SK-N-SH treated with all-trans-retinoic acid at 6 μM for 48 hours (cell line): ENCODE measurements around the gene PIGV.

Experiments
- ATAC-seq: fragments of 200-7000 bp; cut with Tn5 transposase; 3 replicates; pipeline ENCODE4 v1.9.1; 2020; ENCODE audit warnings: mild to moderate bottlenecking, moderate library complexity
- BACH2 ChIP-seq: fragments of 250-450 bp; sonication (Bioruptor Pico); IDR thresholded peaks from 2 replicates; pipeline ENCODE4 v1.9.0; 2021; ENCODE audit warnings: mild to moderate bottlenecking, borderline replicate concordance
- CSDC2 ChIP-seq: fragments of 250-450 bp; sonication (Bioruptor Pico); IDR thresholded peaks from 2 replicates; pipeline ENCODE4 v1.5.0; 2020; ENCODE audit warnings: mild to moderate bottlenecking, moderate library complexity
- ESRRG ChIP-seq: fragments of 250-450 bp; sonication (Bioruptor Pico); IDR thresholded peaks from 2 replicates; pipeline ENCODE4 v1.6.1; 2021; ENCODE audit warnings: mild to moderate bottlenecking
- GLIS3 ChIP-seq: fragments of 250-450 bp; sonication (Bioruptor Pico); IDR thresholded peaks from 2 replicates; pipeline ENCODE4 v1.5.0; 2020; ENCODE audit warnings: mild to moderate bottlenecking, moderate library complexity
- OSR1 ChIP-seq: fragments of 250-450 bp; sonication (Bioruptor Pico); IDR thresholded peaks from 2 replicates; pipeline ENCODE4 v1.8.0; 2022; ENCODE audit warnings: moderate library complexity, mild to moderate bottlenecking, inconsistent platforms
- PPARA ChIP-seq: fragments of 250-450 bp; sonication (Bioruptor Pico); IDR thresholded peaks from 2 replicates; pipeline ENCODE4 v1.5.0; 2020; ENCODE audit warnings: mild to moderate bottlenecking, borderline replicate concordance
- RARB ChIP-seq: fragments of 250-450 bp; sonication (Bioruptor Pico); IDR thresholded peaks from 2 replicates; pipeline ENCODE4 v1.8.0; 2021; ENCODE audit warnings: mild to moderate bottlenecking, moderate library complexity
- SNAI2 ChIP-seq: fragments of 250-450 bp; sonication (Bioruptor Pico); IDR thresholded peaks from 2 replicates; pipeline ENCODE4 v1.5.0; 2020; ENCODE audit warnings: mild to moderate bottlenecking, moderate library complexity
- TCF4 ChIP-seq: fragments of 250-450 bp; sonication (Bioruptor Pico); IDR thresholded peaks from 2 replicates; pipeline ENCODE4 v1.8.0; 2021; ENCODE audit warnings: mild to moderate bottlenecking, moderate library complexity, borderline replicate concordance
- TOX ChIP-seq: fragments of 250-450 bp; sonication (Bioruptor Pico); IDR thresholded peaks from 2 replicates; pipeline ENCODE4 v1.8.0; 2021; ENCODE audit warnings: mild to moderate bottlenecking, moderate library complexity, borderline replicate concordance
- ZC3H10 ChIP-seq: fragments of 250-450 bp; sonication (Bioruptor Pico); IDR thresholded peaks from 2 replicates; pipeline ENCODE4 v1.5.1; 2021; ENCODE audit warnings: mild to moderate bottlenecking, moderate library complexity
- ZFP30 ChIP-seq: fragments of 450-650 bp; formaldehyde crosslinking; IDR thresholded peaks from 2 replicates; pipeline ENCODE4 v1.5.0; 2022; ENCODE audit warnings: mild to moderate bottlenecking, moderate library complexity
- ZNF565 ChIP-seq: fragments of 450-650 bp; formaldehyde crosslinking; conservative IDR thresholded peaks from 2 replicates; pipeline ENCODE4 v1.5.0; 2020; ENCODE audit warnings: low read depth, mild to moderate bottlenecking, moderate library complexity
- ZNF70 ChIP-seq: fragments of 450-650 bp; formaldehyde crosslinking; IDR thresholded peaks from 2 replicates; pipeline ENCODE4 v1.5.0; 2020; ENCODE audit warnings: mild to moderate bottlenecking, moderate library complexity
- ZNF8 ChIP-seq: fragments of 450-650 bp; formaldehyde crosslinking; IDR thresholded peaks from 2 replicates; pipeline ENCODE4 v1.5.0; 2020; ENCODE audit warnings: mild to moderate bottlenecking, moderate library complexity
- TF ChIP-seq, protein P1 (sequence below): fragments of 250-450 bp; sonication (Bioruptor Pico); IDR thresholded peaks from 2 replicates; pipeline ENCODE4 v1.8.0; 2021; ENCODE audit warnings: low read depth, mild to moderate bottlenecking, moderate library complexity, borderline replicate concordance
- TF ChIP-seq, protein P2 (sequence below): fragments of 250-450 bp; sonication (Bioruptor Pico); IDR thresholded peaks from 2 replicates; pipeline ENCODE4 v1.5.1; 2021; ENCODE audit warnings: mild to moderate bottlenecking, moderate library complexity
- TF ChIP-seq, protein P3 (sequence below): fragments of 250-450 bp; sonication (Bioruptor Pico); IDR thresholded peaks from 2 replicates; pipeline ENCODE4 v1.5.0; 2020; ENCODE audit warnings: mild to moderate bottlenecking, moderate library complexity
- TF ChIP-seq, protein P4 (sequence below): fragments of 250-450 bp; sonication (Bioruptor Pico); IDR thresholded peaks from 2 replicates; pipeline ENCODE4 v1.5.1; 2020; ENCODE audit warnings: low read depth, mild to moderate bottlenecking, moderate library complexity
- TF ChIP-seq, protein P5 (sequence below): fragments of 250-450 bp; sonication (Bioruptor Pico); IDR thresholded peaks from 2 replicates; pipeline ENCODE4 v1.8.0; 2020; ENCODE audit warnings: mild to moderate bottlenecking, moderate library complexity, borderline replicate concordance

Gene PIGV

GRCh38 chr1:26754086-26754874, 33.5 kb upstream of the PIGV start:
- no peak for TF ChIP-seq ZNF70
- TF ChIP-seq, protein P1, sequence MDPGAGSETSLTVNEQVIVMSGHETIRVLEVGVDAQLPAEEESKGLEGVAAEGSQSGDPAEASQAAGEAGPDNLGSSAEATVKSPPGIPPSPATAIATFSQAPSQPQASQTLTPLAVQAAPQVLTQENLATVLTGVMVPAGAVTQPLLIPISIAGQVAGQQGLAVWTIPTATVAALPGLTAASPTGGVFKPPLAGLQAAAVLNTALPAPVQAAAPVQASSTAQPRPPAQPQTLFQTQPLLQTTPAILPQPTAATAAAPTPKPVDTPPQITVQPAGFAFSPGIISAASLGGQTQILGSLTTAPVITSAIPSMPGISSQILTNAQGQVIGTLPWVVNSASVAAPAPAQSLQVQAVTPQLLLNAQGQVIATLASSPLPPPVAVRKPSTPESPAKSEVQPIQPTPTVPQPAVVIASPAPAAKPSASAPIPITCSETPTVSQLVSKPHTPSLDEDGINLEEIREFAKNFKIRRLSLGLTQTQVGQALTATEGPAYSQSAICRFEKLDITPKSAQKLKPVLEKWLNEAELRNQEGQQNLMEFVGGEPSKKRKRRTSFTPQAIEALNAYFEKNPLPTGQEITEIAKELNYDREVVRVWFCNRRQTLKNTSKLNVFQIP (CRISPR knock-in tag) = no peak
- no peak for TF ChIP-seq ZNF565 (CRISPR knock-in tag)
- no peak for TF ChIP-seq BACH2
- no peak for TF ChIP-seq ESRRG (CRISPR knock-in tag)
- no peak for TF ChIP-seq CSDC2 (CRISPR knock-in tag)
- TF ChIP-seq OSR1 (CRISPR knock-in tag) = no peak
- ATAC-seq = no peak

GRCh38 chr1:26758358-26758757, 29.4 kb upstream of the PIGV start:
- TF ChIP-seq RARB (no peak), BACH2 (no peak), ESRRG (CRISPR knock-in tag) (no peak), ZFP30 (CRISPR knock-in tag) (no peak), OSR1 (CRISPR knock-in tag) (no peak), TCF4 (CRISPR knock-in tag) (no peak), ZNF8 (CRISPR knock-in tag) (no peak), GLIS3 (no peak)
- TF ChIP-seq, protein P2, sequence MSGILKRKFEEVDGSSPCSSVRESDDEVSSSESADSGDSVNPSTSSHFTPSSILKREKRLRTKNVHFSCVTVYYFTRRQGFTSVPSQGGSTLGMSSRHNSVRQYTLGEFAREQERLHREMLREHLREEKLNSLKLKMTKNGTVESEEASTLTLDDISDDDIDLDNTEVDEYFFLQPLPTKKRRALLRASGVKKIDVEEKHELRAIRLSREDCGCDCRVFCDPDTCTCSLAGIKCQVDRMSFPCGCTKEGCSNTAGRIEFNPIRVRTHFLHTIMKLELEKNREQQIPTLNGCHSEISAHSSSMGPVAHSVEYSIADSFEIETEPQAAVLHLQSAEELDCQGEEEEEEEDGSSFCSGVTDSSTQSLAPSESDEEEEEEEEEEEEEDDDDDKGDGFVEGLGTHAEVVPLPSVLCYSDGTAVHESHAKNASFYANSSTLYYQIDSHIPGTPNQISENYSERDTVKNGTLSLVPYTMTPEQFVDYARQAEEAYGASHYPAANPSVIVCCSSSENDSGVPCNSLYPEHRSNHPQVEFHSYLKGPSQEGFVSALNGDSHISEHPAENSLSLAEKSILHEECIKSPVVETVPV (CRISPR knock-in tag) = no peak
- TF ChIP-seq, protein P3, sequence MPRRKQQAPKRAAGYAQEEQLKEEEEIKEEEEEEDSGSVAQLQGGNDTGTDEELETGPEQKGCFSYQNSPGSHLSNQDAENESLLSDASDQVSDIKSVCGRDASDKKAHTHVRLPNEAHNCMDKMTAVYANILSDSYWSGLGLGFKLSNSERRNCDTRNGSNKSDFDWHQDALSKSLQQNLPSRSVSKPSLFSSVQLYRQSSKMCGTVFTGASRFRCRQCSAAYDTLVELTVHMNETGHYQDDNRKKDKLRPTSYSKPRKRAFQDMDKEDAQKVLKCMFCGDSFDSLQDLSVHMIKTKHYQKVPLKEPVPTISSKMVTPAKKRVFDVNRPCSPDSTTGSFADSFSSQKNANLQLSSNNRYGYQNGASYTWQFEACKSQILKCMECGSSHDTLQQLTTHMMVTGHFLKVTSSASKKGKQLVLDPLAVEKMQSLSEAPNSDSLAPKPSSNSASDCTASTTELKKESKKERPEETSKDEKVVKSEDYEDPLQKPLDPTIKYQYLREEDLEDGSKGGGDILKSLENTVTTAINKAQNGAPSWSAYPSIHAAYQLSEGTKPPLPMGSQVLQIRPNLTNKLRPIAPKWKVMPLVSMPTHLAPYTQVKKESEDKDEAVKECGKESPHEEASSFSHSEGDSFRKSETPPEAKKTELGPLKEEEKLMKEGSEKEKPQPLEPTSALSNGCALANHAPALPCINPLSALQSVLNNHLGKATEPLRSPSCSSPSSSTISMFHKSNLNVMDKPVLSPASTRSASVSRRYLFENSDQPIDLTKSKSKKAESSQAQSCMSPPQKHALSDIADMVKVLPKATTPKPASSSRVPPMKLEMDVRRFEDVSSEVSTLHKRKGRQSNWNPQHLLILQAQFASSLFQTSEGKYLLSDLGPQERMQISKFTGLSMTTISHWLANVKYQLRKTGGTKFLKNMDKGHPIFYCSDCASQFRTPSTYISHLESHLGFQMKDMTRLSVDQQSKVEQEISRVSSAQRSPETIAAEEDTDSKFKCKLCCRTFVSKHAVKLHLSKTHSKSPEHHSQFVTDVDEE (CRISPR knock-in tag) = no peak
- TF ChIP-seq, protein P4, sequence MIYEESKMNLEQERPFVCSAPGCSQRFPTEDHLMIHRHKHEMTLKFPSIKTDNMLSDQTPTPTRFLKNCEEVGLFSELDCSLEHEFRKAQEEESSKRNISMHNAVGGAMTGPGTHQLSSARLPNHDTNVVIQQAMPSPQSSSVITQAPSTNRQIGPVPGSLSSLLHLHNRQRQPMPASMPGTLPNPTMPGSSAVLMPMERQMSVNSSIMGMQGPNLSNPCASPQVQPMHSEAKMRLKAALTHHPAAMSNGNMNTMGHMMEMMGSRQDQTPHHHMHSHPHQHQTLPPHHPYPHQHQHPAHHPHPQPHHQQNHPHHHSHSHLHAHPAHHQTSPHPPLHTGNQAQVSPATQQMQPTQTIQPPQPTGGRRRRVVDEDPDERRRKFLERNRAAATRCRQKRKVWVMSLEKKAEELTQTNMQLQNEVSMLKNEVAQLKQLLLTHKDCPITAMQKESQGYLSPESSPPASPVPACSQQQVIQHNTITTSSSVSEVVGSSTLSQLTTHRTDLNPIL = no peak
- ATAC-seq = no peak

DNA sequence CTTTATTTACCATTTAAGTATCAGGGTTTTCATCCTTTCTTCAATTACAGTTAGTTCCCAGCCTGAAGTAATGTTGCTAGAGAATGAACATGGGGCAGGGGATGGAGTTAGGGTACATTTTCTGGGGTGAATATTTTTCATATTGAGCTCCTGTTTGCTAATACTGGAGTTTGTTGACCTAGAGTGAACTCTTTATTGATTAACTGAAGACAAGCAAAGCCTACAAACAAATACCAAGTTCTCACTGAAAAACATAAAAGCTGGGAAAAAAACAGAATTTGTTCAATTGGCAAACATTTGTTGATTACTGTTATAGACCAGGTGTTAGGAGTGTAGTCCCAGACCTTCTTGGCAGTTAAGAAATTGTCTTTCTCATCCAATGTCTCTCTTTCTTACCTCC, 28.2 kb upstream of the PIGV start:
- TF ChIP-seq TCF4 (CRISPR knock-in tag) = no peak
- TF ChIP-seq BACH2 = no peak
- TF ChIP-seq ZFP30 (CRISPR knock-in tag) = no peak
- TF ChIP-seq ZNF565 (CRISPR knock-in tag) = no peak
- TF ChIP-seq, protein P2 (CRISPR knock-in tag) = no peak
- TF ChIP-seq GLIS3 = no peak
- no peak for ATAC-seq

- peak; percentile 60 for ATAC-seq
- TF ChIP-seq TOX = no peak
- TF ChIP-seq, protein P3 (CRISPR knock-in tag) = no peak
- TF ChIP-seq, protein P5, sequence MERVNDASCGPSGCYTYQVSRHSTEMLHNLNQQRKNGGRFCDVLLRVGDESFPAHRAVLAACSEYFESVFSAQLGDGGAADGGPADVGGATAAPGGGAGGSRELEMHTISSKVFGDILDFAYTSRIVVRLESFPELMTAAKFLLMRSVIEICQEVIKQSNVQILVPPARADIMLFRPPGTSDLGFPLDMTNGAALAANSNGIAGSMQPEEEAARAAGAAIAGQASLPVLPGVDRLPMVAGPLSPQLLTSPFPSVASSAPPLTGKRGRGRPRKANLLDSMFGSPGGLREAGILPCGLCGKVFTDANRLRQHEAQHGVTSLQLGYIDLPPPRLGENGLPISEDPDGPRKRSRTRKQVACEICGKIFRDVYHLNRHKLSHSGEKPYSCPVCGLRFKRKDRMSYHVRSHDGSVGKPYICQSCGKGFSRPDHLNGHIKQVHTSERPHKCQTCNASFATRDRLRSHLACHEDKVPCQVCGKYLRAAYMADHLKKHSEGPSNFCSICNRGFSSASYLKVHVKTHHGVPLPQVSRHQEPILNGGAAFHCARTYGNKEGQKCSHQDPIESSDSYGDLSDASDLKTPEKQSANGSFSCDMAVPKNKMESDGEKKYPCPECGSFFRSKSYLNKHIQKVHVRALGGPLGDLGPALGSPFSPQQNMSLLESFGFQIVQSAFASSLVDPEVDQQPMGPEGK (CRISPR knock-in tag) = no peak
- no peak for TF ChIP-seq TCF4 (CRISPR knock-in tag)
- TF ChIP-seq PPARA = no peak
- TF ChIP-seq SNAI2 (CRISPR knock-in tag) = no peak
- TF ChIP-seq ZNF8 (CRISPR knock-in tag) = no peak
- TF ChIP-seq ZC3H10 (CRISPR knock-in tag) = no peak
- TF ChIP-seq, protein P4 = no peak
- no peak for TF ChIP-seq OSR1 (CRISPR knock-in tag)
Observed at GRCh38 chr1:26761217-26761616, 26.5 kb upstream of the PIGV start.
